ENCODE measurements around the gene NPSR1.

Gene NPSR1

GRCh38 chr7:34751725-34752643 is 94.0 kb downstream of the NPSR1 start:
- Histone ChIP-seq H3K27me3 (ENCODE audit: insufficient read depth, low read depth, severe bottlenecking) (no peaks in the 10 kb centered on the region), H3K27ac (no peak overlapping the region), H3K9me3 (ENCODE audit: severe bottlenecking) (peaks cover 3% of the 10 kb centered on the region), H3K4me3 (ENCODE audit: low read depth, low read length) (no peak overlapping the region), H3K36me3 (no peaks in the 10 kb centered on the region)
- DNase-seq = no peak
- TF ChIP-seq CTCF (IDR thresholded peaks at IDR 0.05; ENCODE audit: low read depth, low read length) = no peak

- Histone ChIP-seq H3K9me3 (ENCODE audit: severe bottlenecking) (peaks cover 3% of the 10 kb centered on the region), H3K27me3 (ENCODE audit: insufficient read depth, low read depth, severe bottlenecking) (no peaks in the 10 kb centered on the region), H3K4me3 (ENCODE audit: low read depth, low read length) (no peak overlapping the region), H3K27ac (no peak overlapping the region), H3K36me3 (no peaks in the 10 kb centered on the region)
- no peak for DNase-seq
- no peak for TF ChIP-seq CTCF (IDR thresholded peaks at IDR 0.05; ENCODE audit: low read depth, low read length)
Measured at GRCh38 chr7:34752929-34753328, 94.9 kb downstream of the NPSR1 start.

GRCh38 chr7:34755008-34755407 is 97.0 kb downstream of the NPSR1 start:
- DNase-seq = no peak
- Histone ChIP-seq H3K4me3 (ENCODE audit: low read depth, low read length) (no peak overlapping the region), H3K9me3 (ENCODE audit: severe bottlenecking) (peaks cover 3% of the 10 kb centered on the region), H3K36me3 (no peaks in the 10 kb centered on the region), H3K27me3 (ENCODE audit: insufficient read depth, low read depth, severe bottlenecking) (no peaks in the 10 kb centered on the region), H3K27ac (no peak overlapping the region)
- TF ChIP-seq CTCF (IDR thresholded peaks at IDR 0.05; ENCODE audit: low read depth, low read length) = no peak

- H3K27me3 ChIP-seq (ENCODE audit: insufficient read depth, low read depth, severe bottlenecking) = no peaks in the 10 kb centered on the region
- no peaks in the 10 kb centered on the region for H3K36me3 ChIP-seq
- H3K27ac ChIP-seq = no peak overlapping the region
- no peak overlapping the region for H3K4me3 ChIP-seq (ENCODE audit: low read depth, low read length)
- no peak for TF ChIP-seq CTCF (IDR thresholded peaks at IDR 0.05; ENCODE audit: low read depth, low read length)
- DNase-seq = peak; percentile 73
- no peaks in the 10 kb centered on the region for H3K9me3 ChIP-seq (ENCODE audit: severe bottlenecking)
Measured at GRCh38 chr7:34756025-34756437, 98.0 kb downstream of the NPSR1 start.

GRCh38 chr7:34756691-34757090 is 98.7 kb downstream of the NPSR1 start:
- DNase-seq = no peak
- no peak for TF ChIP-seq CTCF (IDR thresholded peaks at IDR 0.05; ENCODE audit: low read depth, low read length)
- no peaks in the 10 kb centered on the region for H3K27me3 ChIP-seq (ENCODE audit: insufficient read depth, low read depth, severe bottlenecking)
- H3K36me3 ChIP-seq = no peaks in the 10 kb centered on the region
- no peaks in the 10 kb centered on the region for H3K9me3 ChIP-seq (ENCODE audit: severe bottlenecking)
- no peak overlapping the region for H3K27ac ChIP-seq
- no peak overlapping the region for H3K4me3 ChIP-seq (ENCODE audit: low read depth, low read length)

Measured in WERI-Rb-1 (cell line).